C4-2B (cell line): ENCODE measurements around the gene SCMH1.
A peak's percentile ranks its signal among the peaks of the same experiment; 100 is the strongest.

ENCODE experiments used
- H3K27ac ChIP-seq: fragments of 450-650 bp; 2 replicates; pipeline ENCODE4 v1.5.1; 2017
- ZFX ChIP-seq: fragments of 450-650 bp; IDR thresholded peaks from 2 replicates; pipeline ENCODE4 v1.6.1; 2017
- TF ChIP-seq, protein P1 (sequence below): fragments of 450-650 bp; conservative IDR thresholded peaks from 2 replicates; pipeline ENCODE4 v1.5.1; 2017; ENCODE audit warnings: mild to moderate bottlenecking

SCMH1 gene

GRCh38 chr1:41282679-41283317 lies 40.7 kb upstream of the SCMH1 start:
- TF ChIP-seq ZFX = no peak
- TF ChIP-seq, protein P1, sequence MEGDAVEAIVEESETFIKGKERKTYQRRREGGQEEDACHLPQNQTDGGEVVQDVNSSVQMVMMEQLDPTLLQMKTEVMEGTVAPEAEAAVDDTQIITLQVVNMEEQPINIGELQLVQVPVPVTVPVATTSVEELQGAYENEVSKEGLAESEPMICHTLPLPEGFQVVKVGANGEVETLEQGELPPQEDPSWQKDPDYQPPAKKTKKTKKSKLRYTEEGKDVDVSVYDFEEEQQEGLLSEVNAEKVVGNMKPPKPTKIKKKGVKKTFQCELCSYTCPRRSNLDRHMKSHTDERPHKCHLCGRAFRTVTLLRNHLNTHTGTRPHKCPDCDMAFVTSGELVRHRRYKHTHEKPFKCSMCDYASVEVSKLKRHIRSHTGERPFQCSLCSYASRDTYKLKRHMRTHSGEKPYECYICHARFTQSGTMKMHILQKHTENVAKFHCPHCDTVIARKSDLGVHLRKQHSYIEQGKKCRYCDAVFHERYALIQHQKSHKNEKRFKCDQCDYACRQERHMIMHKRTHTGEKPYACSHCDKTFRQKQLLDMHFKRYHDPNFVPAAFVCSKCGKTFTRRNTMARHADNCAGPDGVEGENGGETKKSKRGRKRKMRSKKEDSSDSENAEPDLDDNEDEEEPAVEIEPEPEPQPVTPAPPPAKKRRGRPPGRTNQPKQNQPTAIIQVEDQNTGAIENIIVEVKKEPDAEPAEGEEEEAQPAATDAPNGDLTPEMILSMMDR = peak; percentile 94

GRCh38 chr1:41281334-41281733 lies 39.2 kb upstream of the SCMH1 start:
- no peak overlapping the region for H3K27ac ChIP-seq
- TF ChIP-seq, protein P1 = no peak
- no peak for TF ChIP-seq ZFX

More at GRCh38 chr1:41282679-41283317, 40.7 kb upstream of the SCMH1 start:
- H3K27ac ChIP-seq = no peak overlapping the region

- TF ChIP-seq ZFX = no peak
- TF ChIP-seq, protein P1 = no peak
- H3K27ac ChIP-seq = no peak overlapping the region
Measured at GRCh38 chr1:41280202-41281032, 38.3 kb upstream of the SCMH1 start.

- TF ChIP-seq, protein P1 = no peak
- TF ChIP-seq ZFX = no peak
- no peak overlapping the region for H3K27ac ChIP-seq
Measured at GRCh38 chr1:41278076-41278475, 36.0 kb upstream of the SCMH1 start.

- TF ChIP-seq, protein P1 = no peak
- no peak for TF ChIP-seq ZFX
- H3K27ac ChIP-seq = no peak overlapping the region
Measured at GRCh38 chr1:41277371-41277975, 35.4 kb upstream of the SCMH1 start.

GRCh38 chr1:41275831-41276230 lies 33.7 kb upstream of the SCMH1 start:
- TF ChIP-seq, protein P1 = no peak
- TF ChIP-seq ZFX = no peak
- no peak overlapping the region for H3K27ac ChIP-seq
